H1 (cell line): Measurements from ENCODE around the gene MAD2L1BP. TPM values are rescaled to one million over a fixed set of nuclear protein-coding genes. Genes with fewer than 3 reads are reported as not detected.

Experiments
- CTCF ChIA-PET: fragments of 300-600 bp; sonication (Branson Sonifier 250); formaldehyde crosslinking; loops from one replicate; lab custom pipeline; 2021; ENCODE audit not compliant: partially characterized antibody; lab: Charles Lee
- POLR2A ChIA-PET: fragments of 300-600 bp; sonication (Branson Sonifier 250); formaldehyde crosslinking; loops from one replicate; lab custom pipeline; 2021; ENCODE audit warnings: inconsistent platforms; ENCODE audit not compliant: partially characterized antibody; lab: Charles Lee
- DNase-seq, 2 experiments: peaks; one replicate each; pipeline versions ENCODE4 v3.0.0 to v3.0.0-alpha.2; 2010 to 2022; ENCODE audit warnings: low spot score in 2 of 2, low read depth in 1 of 2, mixed read lengths in 1 of 2
- FAIRE-seq: peaks from 2 replicates; lab custom pipeline; 2011; peaks lifted over from hg19 to GRCh38; lab: Jason Lieb, UNC
- H2AFZ ChIP-seq: 2 replicates; pipeline ENCODE4 v1.8.1; 2012; ENCODE audit warnings: low read length, inconsistent platforms
- H2AK5ac ChIP-seq: 2 replicates; pipeline ENCODE4 v1.6.1; 2013; ENCODE audit warnings: low read depth, low read length
- H2BK120ac ChIP-seq: replicated peaks from 2 replicates; pipeline ENCODE3; 2013; ENCODE audit warnings: low read depth, low read length, inconsistent platforms
- H2BK12ac ChIP-seq: 2 replicates; pipeline ENCODE4 v1.6.1; 2013; ENCODE audit warnings: low read depth, low read length
- H2BK15ac ChIP-seq: 2 replicates; pipeline ENCODE4 v1.6.1; 2013; ENCODE audit warnings: low read length
- H2BK20ac ChIP-seq: 2 replicates; pipeline ENCODE4 v1.6.1; 2013; ENCODE audit warnings: low read length
- H2BK5ac ChIP-seq: 2 replicates; pipeline ENCODE4 v1.6.1; 2013; ENCODE audit warnings: low read depth, low read length
- H3K14ac ChIP-seq: 2 replicates; pipeline ENCODE4 v1.6.1; 2013; ENCODE audit warnings: inconsistent platforms; ENCODE audit not compliant: insufficient read length
- H3K18ac ChIP-seq: 2 replicates; pipeline ENCODE4 v1.6.1; 2013; ENCODE audit warnings: low read length; ENCODE audit errors: extremely low read depth
- H3K23ac ChIP-seq: 2 replicates; pipeline ENCODE4 v1.6.1; 2013; ENCODE audit warnings: inconsistent platforms; ENCODE audit not compliant: insufficient read length
- H3K23me2 ChIP-seq: 2 replicates; pipeline ENCODE4 v1.6.1; 2013; ENCODE audit warnings: low read depth, low read length
- H3K27ac ChIP-seq: 2 replicates; pipeline ENCODE4 v1.6.1; 2011; ENCODE audit warnings: low read depth, low read length, inconsistent platforms
- H3K27me3 ChIP-seq, 4 experiments: replicated peaks in 1 of 4; 1 replicate in 1 of 4; 2 replicates in 3 of 4; pipeline versions ENCODE4 v1.6.1 to v1.8.1; 2011 to 2013; ENCODE audit warnings: low read length in 3 of 4, mild to moderate bottlenecking in 3 of 4, inconsistent platforms in 2 of 4, mixed read lengths in 2 of 4, moderate library complexity in 1 of 4; ENCODE audit not compliant: control insufficient read depth in 3 of 4, insufficient read depth in 3 of 4; ENCODE audit errors: extremely low read depth in 1 of 4
- H3K36me3 ChIP-seq, 4 experiments: 2 replicates each; pipeline versions ENCODE4 v1.6.1 to v1.8.1; 2011 to 2013; ENCODE audit warnings: mild to moderate bottlenecking in 4 of 4, low read length in 3 of 4, moderate library complexity in 2 of 4, control low read depth in 1 of 4, inconsistent platforms in 1 of 4; ENCODE audit not compliant: insufficient read depth in 4 of 4, control insufficient read depth in 2 of 4
- H3K4ac ChIP-seq: replicated peaks from 2 replicates; pipeline ENCODE3; 2013; ENCODE audit warnings: low read length, low read depth, mixed read lengths, inconsistent platforms; ENCODE audit not compliant: insufficient read length
- H3K4me1 ChIP-seq, 4 experiments: replicated peaks in 1 of 4; 1 replicate in 1 of 4; 2 replicates in 3 of 4; pipeline versions ENCODE4 v1.6.1 to v1.8.1; 2011 to 2013; ENCODE audit warnings: low read length in 3 of 4, inconsistent platforms in 2 of 4, mixed read lengths in 1 of 4; ENCODE audit not compliant: insufficient read depth in 4 of 4, control insufficient read depth in 3 of 4
- H3K4me2 ChIP-seq, 2 experiments: 2 replicates each; pipeline versions ENCODE4 v1.6.1 to v1.8.1; 2011 to 2013; ENCODE audit warnings: low read depth in 2 of 2, low read length in 2 of 2, control low read depth in 1 of 2, inconsistent platforms in 1 of 2, mild to moderate bottlenecking in 1 of 2; ENCODE audit not compliant: insufficient read depth in 1 of 2
- H3K4me3 ChIP-seq, 4 experiments: fragments of 200-600, 300-600 bp in 1 of 4; sonication (generic), shearing (Covaris generic), sonication (Bioruptor Twin) in 1 of 4; 2 replicates each; pipeline versions ENCODE4 v1.5.1 to v1.8.1; 2011 to 2016; ENCODE audit warnings: low read length in 4 of 4, low read depth in 3 of 4, control low read depth in 2 of 4, inconsistent platforms in 2 of 4, mild to moderate bottlenecking in 2 of 4, mixed read lengths in 1 of 4, moderate library complexity in 1 of 4; ENCODE audit not compliant: insufficient read depth in 2 of 4; ENCODE audit errors: extremely low read depth in 1 of 4
- H3K56ac ChIP-seq: replicated peaks from 2 replicates; pipeline ENCODE3; 2013; ENCODE audit warnings: low read depth, mild to moderate bottlenecking, mixed read lengths, low read length, inconsistent platforms; ENCODE audit not compliant: insufficient read length
- H3K79me1 ChIP-seq: 2 replicates; pipeline ENCODE4 v1.6.1; 2013; ENCODE audit warnings: low read depth, low read length, control low read depth
- H3K79me2 ChIP-seq, 2 experiments: 2 replicates each; pipeline versions ENCODE4 v1.6.1 to v1.8.1; 2012 to 2013; ENCODE audit warnings: low read length in 2 of 2, mild to moderate bottlenecking in 2 of 2, inconsistent platforms in 1 of 2; ENCODE audit not compliant: insufficient read depth in 2 of 2, control insufficient read depth in 1 of 2
- H3K9ac ChIP-seq, 4 experiments: replicated peaks in 1 of 4; 1 replicate in 1 of 4; 2 replicates in 3 of 4; pipeline versions ENCODE4 v1.6.1 to v1.8.1; 2011 to 2013; ENCODE audit warnings: low read depth in 3 of 4, low read length in 3 of 4, control low read depth in 2 of 4, mild to moderate bottlenecking in 2 of 4, moderate library complexity in 2 of 4, inconsistent platforms in 1 of 4; ENCODE audit errors: extremely low read depth in 1 of 4
- H3K9me3 ChIP-seq, 2 experiments: 2 replicates each; pipeline versions ENCODE4 v1.6.1 to v1.8.1; 2012 to 2013; ENCODE audit warnings: mild to moderate bottlenecking in 2 of 2, moderate library complexity in 2 of 2, control low read depth in 1 of 2, inconsistent platforms in 1 of 2, low read depth in 1 of 2, low read length in 1 of 2, mixed read lengths in 1 of 2; ENCODE audit not compliant: insufficient read depth in 2 of 2
- H4K20me1 ChIP-seq, 2 experiments: replicated peaks in 1 of 2; 2 replicates each; pipeline versions ENCODE3 to v1.8.1; 2011 to 2013; ENCODE audit warnings: inconsistent platforms in 2 of 2, low read length in 2 of 2, mild to moderate bottlenecking in 1 of 2; ENCODE audit not compliant: insufficient read depth in 2 of 2, control insufficient read depth in 1 of 2
- H4K5ac ChIP-seq: 2 replicates; pipeline ENCODE4 v1.6.1; 2013; ENCODE audit warnings: low read length, low read depth, mixed read lengths, inconsistent platforms; ENCODE audit not compliant: insufficient read length
- H4K8ac ChIP-seq: 2 replicates; pipeline ENCODE4 v1.8.0; 2013; ENCODE audit warnings: mild to moderate bottlenecking, moderate library complexity, low read length, inconsistent platforms; ENCODE audit not compliant: insufficient read depth; ENCODE audit errors: extremely low read depth
- H4K91ac ChIP-seq: replicated peaks from 2 replicates; pipeline ENCODE3; 2013; ENCODE audit warnings: low read length, mixed read lengths, inconsistent platforms; ENCODE audit not compliant: insufficient read length
- E2F6 ChIP-seq: IDR thresholded peaks from 2 replicates; pipeline ENCODE4 v1.6.1; 2012; ENCODE audit warnings: inconsistent platforms
- GTF2F1 ChIP-seq: IDR thresholded peaks from 2 replicates; pipeline ENCODE4 v1.6.1; 2012; ENCODE audit warnings: low read depth, low read length, improper control_type of control experiment, borderline replicate concordance
- JUN ChIP-seq: IDR thresholded peaks from 2 replicates; pipeline ENCODE4 v1.6.1; 2011; ENCODE audit warnings: low read depth, mild to moderate bottlenecking, improper control_type of control experiment, low read length
- RAD21 ChIP-seq, 2 experiments: IDR thresholded peaks in 1 of 2; conservative IDR thresholded peaks in 1 of 2; 2 replicates each; pipeline ENCODE4 v1.6.1; 2011; ENCODE audit warnings: low read depth in 2 of 2, low read length in 2 of 2, improper control_type of control experiment in 1 of 2, inconsistent platforms in 1 of 2, mild to moderate bottlenecking in 1 of 2, moderate library complexity in 1 of 2
- RBBP5 ChIP-seq: IDR thresholded peaks from 2 replicates; pipeline ENCODE4 v1.7.1; 2012; ENCODE audit warnings: low read depth, mild to moderate bottlenecking, inconsistent platforms, low read length, moderate library complexity, borderline replicate concordance
- RXRA ChIP-seq: IDR thresholded peaks from 2 replicates; pipeline ENCODE4 v1.6.1; 2011; ENCODE audit warnings: low read depth, mild to moderate bottlenecking, low read length, moderate library complexity; ENCODE audit not compliant: insufficient read depth
- SIX5 ChIP-seq: IDR thresholded peaks from 2 replicates; pipeline ENCODE4 v1.6.1; 2011; ENCODE audit warnings: mild to moderate bottlenecking, low read depth, low read length
- WGBS, 2 experiments: shearing (Covaris generic) in 1 of 2; methylation state at CpG; one replicate each; pipeline versions ENCODE4 v1.1.6 to v1.1.7; 2013 to 2015; ENCODE audit warnings: low lambda C conversion rate in 2 of 2, mixed read lengths in 2 of 2, inconsistent platforms in 1 of 2, low coverage in 1 of 2, missing lambda C conversion rate in 1 of 2; ENCODE audit not compliant: insufficient replicate concordance in 2 of 2, insufficient coverage in 1 of 2, insufficient read length in 1 of 2; ENCODE audit errors: extremely low coverage in 1 of 2, missing lambda C conversion rate in 1 of 2; 5-methylcytosine and 5-hydroxymethylcytosine counted together
- polyA plus RNA-seq, 7 experiments: library from polyadenylated mRNA; depleted of rRNA in 3 of 7; stranded (reverse) in 5 of 7; unstranded in 2 of 7; fragments of >200 nt in 5 of 7; fragments of 200-250 nt in 2 of 7; gene quantifications; 1 replicate in 5 of 7; 2 replicates in 1 of 7; 4 replicates in 1 of 7; pipeline versions ENCODE4 v1.2.1 to v1.2.3, GENCODE V29; 2011 to 2013; ENCODE audit warnings: missing spikeins in 2 of 7, mixed read lengths in 2 of 7
- total RNA-seq: library from RNA; stranded (reverse); fragmentation: NEBNext Ultra II Directional; extraction: Animal tissue kit (Norgen Biotek cat#: 25700); gene quantifications from 2 replicates; pipeline ENCODE4 v1.2.1, GENCODE V29; 2021

The MAD2L1BP gene
- total and polyA plus RNA-seq, 2 of the 8 experiments (the other 6 are each of a cell fraction or from before 2014, with no cell fraction given): 35.5 to 70.0 TPM

- Histone ChIP-seq H3K36me3 (peaks cover 22 to 40% (median 29%) of the 10 kb centered on the region in 4 experiments), H4K20me1 (peaks cover 7 to 26% of the 10 kb centered on the region in 2 experiments), H3K23me2 (no peaks in the 10 kb centered on the region), H3K79me1 (peaks cover 23% of the 10 kb centered on the region), H4K5ac (no peak overlapping the region), H3K4me2 (no peak overlapping the region), H2BK120ac (no peak overlapping the region), H3K9me3 (no peaks in the 10 kb centered on the region), H3K23ac (no peak overlapping the region), H2BK15ac (no peak overlapping the region), H4K8ac (no peak overlapping the region; the same call in 1 of the 2 replicates), H3K4me1 (0 out of 7 replicates have a peak, but pooled peaks cover 0 to 5% (median 0%) of the 10 kb centered on the region in 4 experiments), H2AK5ac (no peak overlapping the region), H2AFZ (no peak overlapping the region), H3K79me2 (peaks cover 4 to 55% of the 10 kb centered on the region in 2 experiments), H3K14ac (no peak overlapping the region), H3K4me3 (no peak overlapping the region), H4K91ac (no peak overlapping the region), H3K9ac (no peak overlapping the region), H3K4ac (no peak overlapping the region), H3K27me3 (no peaks in the 10 kb centered on the region), H3K27ac (no peak overlapping the region), H2BK5ac (no peak overlapping the region), H3K18ac (no peak overlapping the region), H2BK12ac (no peak overlapping the region), H2BK20ac (no peak overlapping the region), H3K56ac (no peak overlapping the region)
- no peak for DNase-seq
- POLR2A ChIA-PET: interaction anchor here (0.9 to 2.5 kb wide), 4 partner anchors 10 to 93 kb away, joined by 3 to 11 read pairs (median 6); partner anchors contain the start of gene GTPBP2
- no peak for FAIRE-seq
- CTCF ChIA-PET: interaction anchor here (1.5 to 5.2 kb wide), 2 partner anchors 13 to 330 kb away, joined by 3 to 58 read pairs; no protein-coding TSS in a partner anchor
- 88% methylated on average over 5 of the region's 5 CpGs; no CpG with 5 or more reads in 1 of the 2 experiments for WGBS, 2 experiments
- TF ChIP-seq E2F6 (no peak), RBBP5 (no peak), RAD21 (IDR thresholded peaks at IDR 0.05 in 1 of 2, conservative IDR thresholded peaks at IDR 0.05 in 1 of 2; ENCODE audit: low read depth in 2 of 2, low read length in 2 of 2) (no peak), RXRA (no peak), SIX5 (no peak), JUN (no peak), GTF2F1 (no peak)
Measured at GRCh38 chr6:43681303-43681702, 45.7 kb downstream of the MAD2L1BP start.
